ENCODE measurements around the gene RHOBTB3.
A peak's percentile ranks its signal among the peaks of the same experiment; 100 is the strongest.

The RHOBTB3 gene, protein sequence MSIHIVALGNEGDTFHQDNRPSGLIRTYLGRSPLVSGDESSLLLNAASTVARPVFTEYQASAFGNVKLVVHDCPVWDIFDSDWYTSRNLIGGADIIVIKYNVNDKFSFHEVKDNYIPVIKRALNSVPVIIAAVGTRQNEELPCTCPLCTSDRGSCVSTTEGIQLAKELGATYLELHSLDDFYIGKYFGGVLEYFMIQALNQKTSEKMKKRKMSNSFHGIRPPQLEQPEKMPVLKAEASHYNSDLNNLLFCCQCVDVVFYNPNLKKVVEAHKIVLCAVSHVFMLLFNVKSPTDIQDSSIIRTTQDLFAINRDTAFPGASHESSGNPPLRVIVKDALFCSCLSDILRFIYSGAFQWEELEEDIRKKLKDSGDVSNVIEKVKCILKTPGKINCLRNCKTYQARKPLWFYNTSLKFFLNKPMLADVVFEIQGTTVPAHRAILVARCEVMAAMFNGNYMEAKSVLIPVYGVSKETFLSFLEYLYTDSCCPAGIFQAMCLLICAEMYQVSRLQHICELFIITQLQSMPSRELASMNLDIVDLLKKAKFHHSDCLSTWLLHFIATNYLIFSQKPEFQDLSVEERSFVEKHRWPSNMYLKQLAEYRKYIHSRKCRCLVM

DNA sequence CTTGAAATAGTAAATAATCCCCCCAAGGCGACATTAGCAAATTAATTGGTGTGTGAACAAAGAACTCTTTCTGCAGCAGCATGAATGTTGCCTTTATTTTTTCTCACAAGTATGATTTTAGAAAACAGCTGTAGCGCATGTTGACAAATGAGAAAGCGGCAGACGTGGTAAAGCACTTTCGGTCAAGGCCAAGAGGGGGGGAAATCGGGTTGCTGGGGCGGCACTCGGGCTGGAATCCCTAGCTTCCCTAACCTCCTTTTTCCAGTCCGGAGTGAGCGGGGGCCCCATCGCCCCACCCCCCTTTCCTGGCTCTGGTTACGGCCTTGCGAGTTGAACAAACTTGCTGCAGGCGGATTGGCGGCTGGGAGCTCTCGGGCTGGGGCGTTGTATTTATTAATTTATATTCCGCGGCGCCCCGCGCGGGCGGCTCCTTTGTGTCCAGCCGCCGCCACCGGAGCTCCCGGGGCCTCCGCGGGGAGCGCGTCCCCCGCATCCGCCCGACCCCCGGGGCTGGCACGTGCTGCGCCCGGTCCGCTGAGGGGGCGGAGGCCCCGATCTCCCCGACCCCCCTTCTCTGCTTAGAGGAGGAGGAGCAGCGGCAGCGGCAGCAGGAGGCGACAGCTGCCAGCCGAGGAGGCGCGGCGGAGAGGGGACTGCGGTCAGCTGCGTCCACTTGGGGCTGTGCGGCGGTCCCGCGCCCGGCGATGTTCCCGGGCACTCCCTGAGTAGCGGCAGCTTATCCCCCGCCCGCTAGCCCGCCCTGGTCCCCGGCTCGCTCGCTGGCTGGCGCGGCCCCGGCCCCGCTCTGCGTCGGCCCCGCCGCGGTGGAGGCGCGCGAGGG lies at the start of gene RHOBTB3:
Gene RHOBTB3 (plus strand): TSS at position 607 of the 841 bp plus-strand sequence. CDS start 347 bp downstream, outside the sequence.
- no peaks in the 10 kb centered on the region for H3K36me3 ChIP-seq (ENCODE audit: control insufficient read depth, insufficient read depth, low read length)
- H3K9me3 ChIP-seq (ENCODE audit: control insufficient read depth, insufficient read depth, low read length), result no peaks in the 10 kb centered on the region
- peak within 1 kb of the TSS; percentile 83 for H3K4me3 ChIP-seq (ENCODE audit: low read depth, low read length)
- peaks cover 73% of the 10 kb centered on the region for H3K27me3 ChIP-seq (ENCODE audit: control insufficient read depth, insufficient read depth, low read length)
- peak within 1 kb of the TSS; percentile 64 for H3K27ac ChIP-seq (ENCODE audit: low read depth, low read length)
- peak within 1 kb of the TSS; percentile 53 for H3K9ac ChIP-seq (ENCODE audit: low read depth, low read length)
- H3K4me1 ChIP-seq (ENCODE audit: control insufficient read depth, insufficient read depth, low read length), result peaks cover 21% of the 10 kb centered on the region

DNA sequence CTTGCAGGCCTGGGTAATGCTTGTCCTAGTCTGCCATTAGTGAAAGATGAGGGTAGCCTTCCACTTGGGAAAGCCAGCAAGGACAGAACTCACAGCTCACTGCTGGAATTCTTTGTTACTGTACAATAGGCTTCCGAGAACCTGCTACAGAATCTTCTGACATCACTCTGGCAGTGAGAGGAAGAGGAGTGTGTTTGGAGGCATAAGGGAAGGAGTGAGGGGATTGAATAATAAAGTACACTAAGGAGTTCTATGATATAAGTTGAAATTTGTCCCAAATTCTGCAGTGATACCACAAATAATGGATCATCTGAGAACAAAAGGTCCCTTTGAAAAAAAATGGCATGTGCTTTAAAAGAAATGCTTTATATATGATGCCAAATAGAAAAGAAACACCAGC lies 48.2 kb upstream of the RHOBTB3 start, which contains the start of gene SPATA9:
Gene SPATA9 (minus strand): TSS at position 101 of the 400 bp plus-strand sequence. CDS start 137 bp downstream, outside the sequence.
- Histone ChIP-seq H3K4me1 (ENCODE audit: control insufficient read depth, insufficient read depth, low read length) (peaks cover 12% of the 10 kb centered on the region), H3K9me3 (ENCODE audit: control insufficient read depth, insufficient read depth, low read length) (no peaks in the 10 kb centered on the region), H3K27ac (ENCODE audit: low read depth, low read length) (no peak within 1 kb of the TSS), H3K36me3 (ENCODE audit: control insufficient read depth, insufficient read depth, low read length) (no peaks in the 10 kb centered on the region), H3K4me3 (ENCODE audit: low read depth, low read length) (no peak within 1 kb of the TSS), H3K27me3 (ENCODE audit: control insufficient read depth, insufficient read depth, low read length) (no peaks in the 10 kb centered on the region; the same call in 1 of the 2 replicates), H3K9ac (ENCODE audit: low read depth, low read length) (no peak within 1 kb of the TSS)

DNA sequence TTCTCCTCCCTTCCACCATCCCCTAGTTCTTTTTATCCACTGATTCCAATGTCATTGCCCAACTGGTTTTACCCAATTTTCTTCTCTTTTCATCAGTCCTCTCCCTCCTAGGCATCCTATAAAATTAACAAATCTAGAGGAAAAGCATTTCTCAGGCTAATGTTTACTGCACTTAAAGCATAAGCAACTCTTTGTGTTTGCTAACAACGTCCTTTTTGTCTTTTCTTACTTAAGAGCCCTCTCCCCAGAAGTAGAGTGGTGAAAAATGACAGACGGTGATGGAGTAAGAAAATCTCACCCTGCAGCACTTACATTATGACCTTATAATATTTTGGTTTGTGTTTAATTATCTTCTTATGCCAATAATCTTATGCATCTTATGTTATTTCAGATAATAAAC lies 46.8 kb upstream of the RHOBTB3 start:
- no peak overlapping the region for H3K4me3 ChIP-seq (ENCODE audit: low read depth, low read length)
- H3K9ac ChIP-seq (ENCODE audit: low read depth, low read length), result no peak overlapping the region
- no peaks in the 10 kb centered on the region for H3K9me3 ChIP-seq (ENCODE audit: control insufficient read depth, insufficient read depth, low read length)
- no peaks in the 10 kb centered on the region for H3K36me3 ChIP-seq (ENCODE audit: control insufficient read depth, insufficient read depth, low read length)
- H3K27me3 ChIP-seq (ENCODE audit: control insufficient read depth, insufficient read depth, low read length), result no peaks in the 10 kb centered on the region; the same call in 1 of the 2 replicates
- H3K27ac ChIP-seq (ENCODE audit: low read depth, low read length), result no peak overlapping the region
- H3K4me1 ChIP-seq (ENCODE audit: control insufficient read depth, insufficient read depth, low read length), result peaks cover 12% of the 10 kb centered on the region

DNA sequence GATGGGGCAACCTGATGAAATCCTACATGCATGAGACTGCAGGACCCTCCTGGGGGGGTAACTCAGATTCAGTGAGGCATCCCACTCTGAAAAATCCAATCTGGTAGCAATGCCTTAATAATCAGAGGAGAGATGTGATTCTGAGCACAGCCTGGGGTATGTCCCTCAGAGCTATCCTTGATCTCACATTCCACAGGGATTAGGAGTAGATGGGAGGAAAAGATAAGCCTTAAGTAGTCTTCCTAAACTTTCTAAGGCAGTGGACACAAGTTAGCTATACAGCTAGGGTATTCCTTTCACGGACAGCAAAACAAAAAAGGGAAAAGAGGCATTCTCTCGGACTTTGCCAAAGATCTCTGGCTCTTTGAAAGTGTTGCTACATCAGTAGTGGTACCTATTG lies 44.5 kb upstream of the RHOBTB3 start:
- Histone ChIP-seq H3K9me3 (ENCODE audit: control insufficient read depth, insufficient read depth, low read length) (no peaks in the 10 kb centered on the region), H3K4me3 (ENCODE audit: low read depth, low read length) (no peak overlapping the region), H3K27ac (ENCODE audit: low read depth, low read length) (no peak overlapping the region), H3K36me3 (ENCODE audit: control insufficient read depth, insufficient read depth, low read length) (no peaks in the 10 kb centered on the region), H3K9ac (ENCODE audit: low read depth, low read length) (no peak overlapping the region), H3K27me3 (ENCODE audit: control insufficient read depth, insufficient read depth, low read length) (no peaks in the 10 kb centered on the region; the same call in 1 of the 2 replicates), H3K4me1 (ENCODE audit: control insufficient read depth, insufficient read depth, low read length) (peaks cover under 1% of the 10 kb centered on the region; the same call in 1 of the 2 replicates)

DNA sequence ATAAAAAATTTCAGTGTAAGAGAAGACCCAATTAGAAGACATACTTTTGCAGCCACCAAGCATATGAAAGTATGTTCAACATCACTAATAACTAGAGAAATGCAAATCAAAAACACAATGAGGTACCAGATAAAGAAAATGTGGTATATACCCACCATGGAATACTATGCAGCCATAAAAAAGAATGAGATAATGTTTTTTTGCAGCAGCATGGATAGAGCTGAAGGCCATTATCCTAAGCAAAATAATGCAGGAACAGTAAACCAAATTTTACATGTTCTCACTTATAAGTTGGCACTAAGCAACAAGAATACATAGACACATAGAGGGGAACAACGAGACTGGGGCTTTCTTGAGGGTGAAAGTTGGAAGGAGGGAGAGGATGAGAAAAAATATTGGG lies 41.5 kb upstream of the RHOBTB3 start:
- H3K9me3 ChIP-seq (ENCODE audit: control insufficient read depth, insufficient read depth, low read length), result no peaks in the 10 kb centered on the region
- H3K4me3 ChIP-seq (ENCODE audit: low read depth, low read length), result no peak overlapping the region
- no peaks in the 10 kb centered on the region; the same call in 1 of the 2 replicates for H3K27me3 ChIP-seq (ENCODE audit: control insufficient read depth, insufficient read depth, low read length)
- H3K4me1 ChIP-seq (ENCODE audit: control insufficient read depth, insufficient read depth, low read length), result no peaks in the 10 kb centered on the region
- H3K36me3 ChIP-seq (ENCODE audit: control insufficient read depth, insufficient read depth, low read length), result no peaks in the 10 kb centered on the region
- no peak overlapping the region for H3K9ac ChIP-seq (ENCODE audit: low read depth, low read length)
- no peak overlapping the region for H3K27ac ChIP-seq (ENCODE audit: low read depth, low read length)

DNA sequence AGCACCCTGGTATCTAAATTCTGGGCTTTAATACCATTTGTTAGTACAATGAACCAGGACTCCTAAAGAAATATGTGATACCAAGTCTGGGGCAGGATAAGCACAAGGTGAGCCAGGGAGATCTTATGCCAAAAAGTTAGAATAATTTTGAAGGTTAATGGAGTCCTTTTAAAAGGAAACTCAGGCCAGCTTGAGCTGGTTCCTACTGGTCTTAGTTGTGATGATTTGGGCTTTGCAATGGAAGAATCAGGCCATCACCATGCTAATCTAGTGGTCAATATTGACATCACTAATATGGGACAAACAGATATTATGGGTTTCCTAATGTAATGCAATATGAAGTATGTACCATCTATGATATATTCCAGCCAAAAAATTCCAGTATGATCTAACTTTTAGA lies 40.8 kb upstream of the RHOBTB3 start:
- Histone ChIP-seq H3K9me3 (ENCODE audit: control insufficient read depth, insufficient read depth, low read length) (no peaks in the 10 kb centered on the region), H3K9ac (ENCODE audit: low read depth, low read length) (no peak overlapping the region), H3K27me3 (ENCODE audit: control insufficient read depth, insufficient read depth, low read length) (no peaks in the 10 kb centered on the region; the same call in 1 of the 2 replicates), H3K36me3 (ENCODE audit: control insufficient read depth, insufficient read depth, low read length) (no peaks in the 10 kb centered on the region), H3K4me1 (ENCODE audit: control insufficient read depth, insufficient read depth, low read length) (no peaks in the 10 kb centered on the region), H3K4me3 (ENCODE audit: low read depth, low read length) (no peak overlapping the region), H3K27ac (ENCODE audit: low read depth, low read length) (no peak overlapping the region)

DNA sequence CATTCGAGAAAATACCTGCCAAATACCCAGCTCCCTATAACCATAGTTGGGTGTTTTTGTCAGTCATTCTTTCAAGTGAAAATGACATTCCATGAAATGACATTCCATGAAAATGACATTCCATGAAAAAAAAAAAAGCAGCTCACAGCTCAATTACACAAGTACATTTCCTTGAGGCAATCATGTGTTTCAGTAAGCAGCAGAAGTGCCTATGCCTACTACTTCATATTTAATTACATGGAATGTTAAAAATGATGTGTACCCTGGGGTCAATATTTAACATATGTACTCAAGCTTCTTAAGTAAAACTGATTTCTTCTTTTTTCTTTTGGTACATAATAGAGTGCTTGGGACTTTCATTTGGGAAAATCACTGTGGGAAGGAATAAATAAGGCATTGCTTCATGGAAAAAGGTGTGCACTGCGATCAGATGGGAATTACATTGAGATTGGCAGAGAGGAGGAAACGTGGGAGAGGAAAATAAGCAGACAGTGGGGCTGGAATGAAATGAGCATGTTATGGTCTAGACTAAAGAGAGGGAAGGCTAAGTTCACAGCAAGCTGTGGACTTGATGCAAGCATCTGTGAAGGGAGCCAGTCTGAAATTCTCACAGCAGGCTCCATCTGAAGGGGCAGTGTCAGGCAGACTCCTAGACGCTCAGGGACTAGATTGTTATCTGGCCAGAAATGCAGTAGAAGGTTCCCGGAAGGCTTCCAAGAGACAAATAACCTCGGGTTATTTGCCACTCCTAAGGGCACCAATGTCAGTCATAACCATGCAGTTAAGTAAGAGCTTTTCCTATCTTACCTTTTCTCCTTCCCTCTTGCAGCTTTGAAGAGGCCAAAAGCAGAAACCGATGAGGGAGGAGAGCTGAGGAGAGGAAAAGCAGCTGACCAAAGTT lies 33.1 kb upstream of the RHOBTB3 start:
- Histone ChIP-seq H3K27ac (ENCODE audit: low read depth, low read length) (no peak overlapping the region), H3K4me3 (ENCODE audit: low read depth, low read length) (no peak overlapping the region), H3K9ac (ENCODE audit: low read depth, low read length) (no peak overlapping the region), H3K27me3 (ENCODE audit: control insufficient read depth, insufficient read depth, low read length) (no peaks in the 10 kb centered on the region), H3K4me1 (ENCODE audit: control insufficient read depth, insufficient read depth, low read length) (no peaks in the 10 kb centered on the region), H3K9me3 (ENCODE audit: control insufficient read depth, insufficient read depth, low read length) (no peaks in the 10 kb centered on the region), H3K36me3 (ENCODE audit: control insufficient read depth, insufficient read depth, low read length) (no peaks in the 10 kb centered on the region)

DNA sequence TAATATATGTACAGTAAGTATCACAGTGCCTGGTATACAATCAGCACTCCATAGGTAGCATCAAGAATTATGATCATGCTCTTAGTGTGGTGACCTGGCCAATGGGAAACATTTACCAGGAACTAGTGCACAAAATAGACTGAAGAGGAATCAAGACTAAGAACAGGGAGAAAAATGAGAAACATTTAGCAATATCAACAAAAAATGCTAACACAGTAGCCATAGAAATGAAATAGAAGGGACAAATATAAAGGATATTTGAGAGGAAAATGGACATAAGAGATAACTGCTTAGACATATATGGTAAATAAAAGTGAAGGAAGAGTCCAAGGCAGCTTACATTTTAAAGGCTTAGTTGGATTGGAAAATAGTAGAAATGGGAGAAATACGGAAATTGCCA lies 31.8 kb upstream of the RHOBTB3 start:
- H3K4me3 ChIP-seq (ENCODE audit: low read depth, low read length), result no peak overlapping the region

DNA sequence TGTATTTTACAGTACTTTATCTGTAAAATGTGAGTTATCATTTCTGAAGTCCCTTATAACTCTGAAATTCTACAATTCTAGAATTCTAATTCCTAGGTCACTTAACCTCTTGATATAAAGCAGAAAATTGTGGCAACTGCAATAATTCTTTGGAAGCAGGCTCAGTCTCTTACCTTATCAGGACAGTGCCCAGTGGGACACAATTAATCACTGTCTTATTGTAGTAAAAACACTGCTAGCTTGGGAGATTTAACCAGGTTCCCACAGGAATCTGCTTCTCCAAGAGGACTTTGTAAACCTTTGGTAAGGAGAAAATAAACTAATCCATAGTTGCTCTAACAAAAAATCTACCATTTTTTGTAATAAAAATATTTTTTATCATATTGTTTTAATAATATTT lies 30.1 kb upstream of the RHOBTB3 start:
- H3K9me3 ChIP-seq (ENCODE audit: control insufficient read depth, insufficient read depth, low read length), result no peaks in the 10 kb centered on the region
- no peaks in the 10 kb centered on the region for H3K4me1 ChIP-seq (ENCODE audit: control insufficient read depth, insufficient read depth, low read length)
- H3K9ac ChIP-seq (ENCODE audit: low read depth, low read length), result no peak overlapping the region
- H3K27me3 ChIP-seq (ENCODE audit: control insufficient read depth, insufficient read depth, low read length), result no peaks in the 10 kb centered on the region
- no peak overlapping the region for H3K27ac ChIP-seq (ENCODE audit: low read depth, low read length)
- no peaks in the 10 kb centered on the region for H3K36me3 ChIP-seq (ENCODE audit: control insufficient read depth, insufficient read depth, low read length)
- no peak overlapping the region for H3K4me3 ChIP-seq (ENCODE audit: low read depth, low read length)

More for the DNA sequence above, 31.8 kb upstream of the RHOBTB3 start:
- no peaks in the 10 kb centered on the region for H3K27me3 ChIP-seq (ENCODE audit: control insufficient read depth, insufficient read depth, low read length)
- H3K36me3 ChIP-seq (ENCODE audit: control insufficient read depth, insufficient read depth, low read length), result no peaks in the 10 kb centered on the region
- H3K27ac ChIP-seq (ENCODE audit: low read depth, low read length), result no peak overlapping the region
- H3K9ac ChIP-seq (ENCODE audit: low read depth, low read length), result no peak overlapping the region
- no peaks in the 10 kb centered on the region for H3K4me1 ChIP-seq (ENCODE audit: control insufficient read depth, insufficient read depth, low read length)
- H3K9me3 ChIP-seq (ENCODE audit: control insufficient read depth, insufficient read depth, low read length), result no peaks in the 10 kb centered on the region

DNA sequence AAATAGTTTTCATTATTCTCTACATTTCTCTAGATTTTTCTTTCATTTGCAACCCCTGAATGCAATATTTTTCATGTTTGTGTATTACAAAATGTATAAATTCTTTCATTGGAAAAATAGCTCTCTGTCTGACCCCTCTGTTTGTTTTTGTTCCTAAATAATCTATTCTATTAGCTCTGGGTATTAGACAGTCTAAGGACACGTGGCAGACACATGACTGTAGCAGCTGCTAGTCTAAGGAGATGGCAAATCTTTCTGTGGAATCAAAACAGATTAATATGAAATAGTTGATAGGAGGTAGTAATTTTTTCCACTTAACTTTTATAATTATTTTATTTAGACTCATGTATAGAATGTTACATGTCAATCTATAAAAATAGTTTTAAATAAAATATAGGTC lies 27.0 kb upstream of the RHOBTB3 start:
- H3K9me3 ChIP-seq (ENCODE audit: control insufficient read depth, insufficient read depth, low read length), result no peaks in the 10 kb centered on the region
- no peaks in the 10 kb centered on the region for H3K36me3 ChIP-seq (ENCODE audit: control insufficient read depth, insufficient read depth, low read length)
- H3K9ac ChIP-seq (ENCODE audit: low read depth, low read length), result no peak overlapping the region
- peaks cover 8% of the 10 kb centered on the region for H3K27me3 ChIP-seq (ENCODE audit: control insufficient read depth, insufficient read depth, low read length)
- H3K4me1 ChIP-seq (ENCODE audit: control insufficient read depth, insufficient read depth, low read length), result no peaks in the 10 kb centered on the region
- H3K4me3 ChIP-seq (ENCODE audit: low read depth, low read length), result no peak overlapping the region
- H3K27ac ChIP-seq (ENCODE audit: low read depth, low read length), result no peak overlapping the region
